HUES64 (cell line): ENCODE measurements around the gene SP110.
A peak's percentile ranks its signal among the peaks of the same experiment; 100 is the strongest.

ENCODE experiments used
- H3K27ac ChIP-seq: 2 replicates; pipeline ENCODE4 v1.7.0; 2013; ENCODE audit warnings: low read depth, low read length, inconsistent platforms
- H3K27me3 ChIP-seq: 2 replicates; pipeline ENCODE4 v1.6.1; 2013; ENCODE audit warnings: mild to moderate bottlenecking, low read length; ENCODE audit not compliant: insufficient read depth
- H3K36me3 ChIP-seq: 2 replicates; pipeline ENCODE4 v1.6.1; 2013; ENCODE audit warnings: mild to moderate bottlenecking, low read length; ENCODE audit not compliant: insufficient read depth
- H3K4me1 ChIP-seq: 2 replicates; pipeline ENCODE4 v1.6.1; 2013; ENCODE audit warnings: mild to moderate bottlenecking, low read length, moderate library complexity; ENCODE audit not compliant: insufficient read depth
- H3K4me3 ChIP-seq: 2 replicates; pipeline ENCODE4 v1.5.1; 2013; ENCODE audit warnings: mild to moderate bottlenecking, low read length, moderate library complexity
- H3K9ac ChIP-seq: 2 replicates; pipeline ENCODE4 v1.6.1; 2013; ENCODE audit warnings: mild to moderate bottlenecking, low read depth, low read length
- H3K9me3 ChIP-seq: 2 replicates; pipeline ENCODE4 v1.6.1; 2013; ENCODE audit warnings: low read depth, low read length; ENCODE audit not compliant: insufficient read depth
- WGBS: fragments of 150-250, 120-280 bp; methylation state at CpG from one replicate; pipeline ENCODE4 v1.1.7; 2013; ENCODE audit warnings: missing lambda C conversion rate; 5-methylcytosine and 5-hydroxymethylcytosine counted together

Gene SP110

GRCh38 chr2:230140667-230141066 lies 79.1 kb downstream of the SP110 start:
- H3K9ac ChIP-seq, result no peak overlapping the region
- no peak overlapping the region for H3K4me3 ChIP-seq
- no peaks in the 10 kb centered on the region for H3K27me3 ChIP-seq
- no peaks in the 10 kb centered on the region for H3K4me1 ChIP-seq
- peak overlapping the region; percentile 28; the same call in 1 of the 2 replicates for H3K27ac ChIP-seq
- peaks cover 20% of the 10 kb centered on the region for H3K9me3 ChIP-seq
- WGBS, result 82% methylated on average over 3 of the region's 3 CpGs
- no peaks in the 10 kb centered on the region for H3K36me3 ChIP-seq

DNA sequence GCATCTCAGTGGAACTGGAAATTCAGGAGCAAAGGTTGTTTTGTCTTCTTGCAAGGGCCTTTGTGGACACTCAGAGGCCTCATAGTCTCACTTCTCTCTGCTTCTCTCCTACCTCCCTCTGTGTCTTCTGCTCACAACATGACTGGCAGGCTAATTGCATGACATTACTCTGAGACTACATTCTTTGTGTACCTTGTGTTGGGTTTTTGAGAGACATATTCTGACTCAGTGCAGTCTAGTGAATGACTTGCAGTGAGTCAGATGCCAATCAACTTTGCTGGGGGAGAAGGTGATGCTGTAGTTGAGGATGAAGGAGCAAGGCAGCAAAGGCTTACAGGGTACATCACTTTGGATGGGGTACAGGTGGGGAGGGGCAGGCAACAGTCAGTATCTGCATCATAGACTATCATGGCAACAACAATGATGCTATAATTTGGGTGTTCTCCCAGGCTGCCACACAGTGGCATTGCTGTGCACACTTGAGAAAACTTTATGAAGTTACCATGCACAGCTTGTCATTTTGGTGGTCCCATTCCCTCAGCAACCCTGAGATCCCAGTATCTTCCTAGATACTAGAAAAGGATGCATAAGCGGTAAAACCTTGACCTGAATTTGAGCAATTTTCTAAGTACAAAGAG lies 81.8 kb downstream of the SP110 start:
- Histone ChIP-seq H3K27me3 (no peaks in the 10 kb centered on the region), H3K4me3 (no peak overlapping the region), H3K9me3 (peaks cover 20% of the 10 kb centered on the region), H3K27ac (no peak overlapping the region), H3K36me3 (no peaks in the 10 kb centered on the region), H3K9ac (no peak overlapping the region), H3K4me1 (no peaks in the 10 kb centered on the region)
- WGBS, result 100% methylated on average over 1 of the region's 1 CpG

GRCh38 chr2:230135130-230135525 lies 84.7 kb downstream of the SP110 start:
- no peak overlapping the region for H3K27ac ChIP-seq
- H3K4me3 ChIP-seq, result no peak overlapping the region
- 67% methylated on average over 4 of the region's 4 CpGs for WGBS

GRCh38 chr2:230134496-230135129 lies 85.2 kb downstream of the SP110 start:
- Histone ChIP-seq H3K9ac (no peak overlapping the region), H3K4me3 (no peak overlapping the region), H3K4me1 (no peaks in the 10 kb centered on the region), H3K27me3 (no peaks in the 10 kb centered on the region), H3K27ac (no peak overlapping the region), H3K36me3 (no peaks in the 10 kb centered on the region), H3K9me3 (peaks cover 3% of the 10 kb centered on the region; the same call in 1 of the 2 replicates)
- 85% methylated on average over 1 of the region's 1 CpG for WGBS

More at GRCh38 chr2:230135130-230135525, 84.7 kb downstream of the SP110 start:
- Histone ChIP-seq H3K9ac (no peak overlapping the region), H3K36me3 (no peaks in the 10 kb centered on the region), H3K27me3 (no peaks in the 10 kb centered on the region), H3K9me3 (peaks cover 6% of the 10 kb centered on the region; the same call in 1 of the 2 replicates), H3K4me1 (no peaks in the 10 kb centered on the region)

- no peak overlapping the region for H3K4me3 ChIP-seq
- H3K4me1 ChIP-seq, result no peaks in the 10 kb centered on the region
- WGBS, result 91% methylated on average over 4 of the region's 4 CpGs
- H3K27me3 ChIP-seq, result no peaks in the 10 kb centered on the region
- H3K36me3 ChIP-seq, result no peaks in the 10 kb centered on the region
- no peak overlapping the region for H3K27ac ChIP-seq
- H3K9me3 ChIP-seq, result no peaks in the 10 kb centered on the region
- H3K9ac ChIP-seq, result no peak overlapping the region
These were observed 88.4 kb downstream of the SP110 start for GRCh38 chr2:230131366-230131765.

DNA sequence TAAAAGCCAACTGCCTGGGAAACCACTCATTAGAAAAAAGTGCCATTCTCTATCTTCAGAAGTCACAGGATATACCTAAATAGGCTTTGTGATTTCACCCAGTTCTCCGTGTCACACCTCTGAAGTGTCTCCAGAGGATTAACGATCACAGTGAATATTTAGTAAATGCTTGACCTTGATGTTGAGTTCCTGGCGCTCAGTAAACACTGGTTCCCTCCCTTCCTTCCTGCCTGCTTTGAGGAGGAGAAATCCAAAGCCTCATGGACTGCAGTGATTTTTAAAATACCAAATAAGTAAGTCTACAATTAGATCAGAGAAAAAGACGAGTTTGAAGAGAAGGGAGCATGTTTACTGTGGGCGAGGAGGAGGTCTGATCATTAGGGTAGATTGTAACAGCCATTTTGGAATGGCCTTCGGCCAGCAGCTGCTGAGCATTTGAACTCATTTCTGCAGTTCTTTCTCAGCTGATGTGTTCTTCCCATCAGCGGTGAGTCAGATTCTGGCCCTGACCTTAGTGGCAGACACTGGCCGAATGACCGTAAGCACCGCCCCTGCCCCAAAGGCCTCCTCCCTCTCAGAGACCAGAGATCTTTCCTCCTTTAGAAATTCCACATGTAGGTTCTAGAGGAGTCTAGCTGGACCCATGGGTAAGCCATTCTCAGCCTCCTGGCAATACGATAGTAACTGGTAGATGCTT lies 89.0 kb downstream of the SP110 start:
- Histone ChIP-seq H3K4me3 (no peak overlapping the region), H3K9ac (no peak overlapping the region)
- 89% methylated on average over 11 of the region's 11 CpGs for WGBS

GRCh38 chr2:230129343-230129742 lies 90.4 kb downstream of the SP110 start:
- H3K27ac ChIP-seq, result no peak overlapping the region
- no peak overlapping the region for H3K9ac ChIP-seq
- no peaks in the 10 kb centered on the region for H3K36me3 ChIP-seq
- H3K27me3 ChIP-seq, result no peaks in the 10 kb centered on the region
- H3K9me3 ChIP-seq, result no peaks in the 10 kb centered on the region
- no peaks in the 10 kb centered on the region for H3K4me1 ChIP-seq
- 100% methylated on average over 1 of the region's 1 CpG for WGBS
- H3K4me3 ChIP-seq, result no peak overlapping the region

More for the DNA sequence above, 89.0 kb downstream of the SP110 start:
- no peaks in the 10 kb centered on the region for H3K36me3 ChIP-seq
- H3K27ac ChIP-seq, result no peak overlapping the region
- no peaks in the 10 kb centered on the region for H3K27me3 ChIP-seq
- H3K9me3 ChIP-seq, result no peaks in the 10 kb centered on the region
- H3K4me1 ChIP-seq, result no peaks in the 10 kb centered on the region

DNA sequence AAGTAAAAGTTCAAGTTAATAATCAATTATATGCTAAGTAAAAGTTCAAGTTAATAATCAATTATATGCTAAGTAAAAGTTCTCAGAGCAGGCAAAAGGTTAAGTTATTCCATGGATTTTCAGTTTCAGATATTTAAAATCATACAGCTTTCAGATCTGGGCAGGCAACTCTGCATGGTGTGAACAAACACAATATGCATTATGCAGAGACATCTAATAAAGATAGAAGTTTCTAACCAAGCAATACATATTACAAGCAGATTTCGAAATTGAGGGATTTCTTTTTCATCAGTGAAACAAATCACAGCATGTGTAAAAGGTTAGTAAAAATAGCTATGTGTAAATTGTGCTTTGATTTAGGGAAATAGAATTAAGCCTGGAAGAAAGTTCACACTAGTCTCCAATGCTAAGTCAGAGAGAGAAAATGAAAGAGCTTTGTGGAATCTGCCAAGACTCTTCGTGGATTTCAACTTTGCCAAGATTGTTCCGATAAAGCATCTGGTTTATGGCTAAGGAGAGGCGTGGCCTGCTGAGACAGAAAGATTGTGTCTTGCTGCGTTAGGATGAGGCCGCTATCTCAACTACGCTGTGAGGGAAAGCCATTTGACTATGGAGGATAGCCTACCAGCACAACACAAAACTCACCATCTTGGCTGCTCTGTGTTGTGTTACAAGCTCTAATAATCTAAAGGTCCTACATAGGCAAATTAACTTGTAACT lies 91.0 kb downstream of the SP110 start:
- 91% methylated on average over 7 of the region's 7 CpGs for WGBS
- Histone ChIP-seq H3K4me1 (no peaks in the 10 kb centered on the region), H3K27me3 (no peaks in the 10 kb centered on the region), H3K4me3 (no peak overlapping the region), H3K9me3 (no peaks in the 10 kb centered on the region), H3K9ac (no peak overlapping the region), H3K36me3 (no peaks in the 10 kb centered on the region), H3K27ac (no peak overlapping the region)

GRCh38 chr2:230127195-230127594 lies 92.6 kb downstream of the SP110 start:
- Histone ChIP-seq H3K4me3 (no peak overlapping the region), H3K36me3 (no peaks in the 10 kb centered on the region), H3K27ac (no peak overlapping the region), H3K4me1 (no peaks in the 10 kb centered on the region), H3K27me3 (no peaks in the 10 kb centered on the region), H3K9ac (no peak overlapping the region), H3K9me3 (no peaks in the 10 kb centered on the region)
- WGBS, result 100% methylated on average over 1 of the region's 1 CpG

GRCh38 chr2:230124757-230125431 lies 94.9 kb downstream of the SP110 start:
- WGBS, result 85% methylated on average over 10 of the region's 11 CpGs
- Histone ChIP-seq H3K27ac (no peak overlapping the region), H3K9ac (no peak overlapping the region), H3K4me3 (no peak overlapping the region), H3K4me1 (no peaks in the 10 kb centered on the region), H3K27me3 (no peaks in the 10 kb centered on the region), H3K9me3 (no peaks in the 10 kb centered on the region), H3K36me3 (no peaks in the 10 kb centered on the region)
